GM20000 (cell line): ENCODE results near the gene SIX1.

Experiments used
- DNase-seq: peaks from one replicate; pipeline ENCODE4 v3.0.0; 2012; ENCODE audit warnings: low spot score
- CTCF ChIP-seq: IDR thresholded peaks from 2 replicates; pipeline ENCODE4 v1.5.1; 2012; ENCODE audit warnings: mild to moderate bottlenecking, control low read depth; ENCODE audit errors: extremely low read depth, missing control alignments

Gene SIX1

GRCh38 chr14:60679566-60680258 lies 30.4 kb upstream of the SIX1 start:
- DNase-seq, result no peak
- TF ChIP-seq CTCF, result no peak

DNA sequence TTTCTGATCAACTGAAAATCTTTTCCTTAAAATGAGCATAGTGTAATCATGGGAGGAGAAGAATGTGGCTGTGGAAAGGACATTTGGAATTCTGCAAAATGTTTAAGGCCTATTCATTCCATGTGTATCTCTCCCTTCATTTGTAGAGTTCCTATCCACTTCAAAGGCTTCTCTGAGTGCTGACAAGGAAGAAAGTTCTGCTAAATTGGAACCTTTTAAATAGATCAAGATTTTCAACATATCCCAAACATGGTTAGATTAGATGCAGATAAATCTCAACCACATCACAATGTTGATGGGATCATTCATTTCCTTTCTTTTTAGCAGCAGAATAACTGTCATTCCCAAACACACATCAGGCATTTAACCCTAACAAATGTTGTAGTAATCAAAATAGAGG lies 28.4 kb upstream of the SIX1 start:
- DNase-seq, result no peak
- no peak for TF ChIP-seq CTCF

DNA sequence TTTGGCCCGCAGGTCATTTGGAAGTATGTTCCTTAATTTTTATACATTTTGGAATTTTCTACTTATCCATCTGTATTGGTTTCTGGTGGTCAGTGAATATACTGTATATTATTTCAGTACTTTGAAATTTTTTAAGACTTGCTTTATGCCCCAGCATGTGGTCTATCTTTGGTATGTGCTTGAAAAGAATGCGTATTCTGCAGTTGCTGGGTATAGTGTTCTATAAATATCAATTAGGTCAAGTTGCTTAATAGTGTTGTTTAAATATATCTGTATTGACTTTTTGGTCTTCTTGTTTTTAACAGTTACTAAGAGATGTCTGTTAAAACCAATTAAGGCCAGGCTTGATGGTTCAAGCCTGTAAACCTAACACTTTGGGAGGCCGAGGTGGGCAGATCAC lies 21.7 kb upstream of the SIX1 start:
- no peak for TF ChIP-seq CTCF
- DNase-seq, result no peak

DNA sequence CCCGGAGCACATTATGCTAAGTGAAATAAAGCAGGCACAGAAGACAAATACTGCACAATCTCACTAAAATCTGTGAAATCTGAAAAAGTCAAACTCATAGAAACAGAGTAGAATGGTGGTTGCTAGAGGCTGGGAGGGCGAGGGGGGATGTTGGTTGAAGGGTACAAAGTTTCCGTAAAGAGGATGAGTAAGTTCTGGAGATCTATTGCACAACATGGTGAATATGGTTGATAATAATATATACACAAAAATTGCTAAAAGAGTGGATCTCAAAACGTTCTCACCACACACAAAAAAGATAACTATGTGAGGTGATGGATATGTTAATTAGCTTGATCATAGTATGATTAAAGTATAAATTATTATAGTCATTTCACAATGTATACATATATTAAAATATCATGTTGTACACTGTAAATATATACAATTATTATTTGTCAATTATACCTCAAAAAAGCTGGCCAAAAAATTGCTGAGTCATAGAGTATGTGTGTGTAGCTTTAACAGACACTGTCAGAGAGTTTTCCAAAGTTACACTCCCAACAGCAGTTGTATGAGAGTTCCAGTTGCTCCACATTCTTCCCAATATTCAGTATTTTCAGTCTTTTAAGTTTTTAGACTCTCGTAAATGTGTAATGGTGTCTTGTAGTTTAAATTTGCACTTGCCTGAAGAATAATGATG lies 19.3 kb upstream of the SIX1 start:
- TF ChIP-seq CTCF, result no peak
- DNase-seq, result no peak

GRCh38 chr14:60665177-60665550 lies 15.9 kb upstream of the SIX1 start:
- TF ChIP-seq CTCF, result no peak
- no peak for DNase-seq

DNA sequence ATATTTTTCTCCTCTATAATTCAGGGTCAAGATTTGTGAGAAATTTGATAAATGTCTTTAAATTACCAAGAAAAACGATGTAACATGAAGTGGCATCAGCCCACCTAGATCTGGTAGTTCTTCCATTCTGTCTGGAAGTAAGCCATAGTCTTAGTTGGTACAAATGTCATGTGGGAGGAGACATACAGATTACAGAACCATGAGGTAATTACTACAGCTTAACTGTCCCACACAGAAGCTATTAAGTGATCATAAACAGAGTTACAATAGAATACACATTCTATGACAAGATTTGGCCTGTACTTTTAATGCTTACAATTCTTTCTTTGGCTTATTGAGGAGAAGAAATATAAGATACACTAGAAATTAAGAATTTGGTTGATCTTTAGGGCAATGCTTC lies 13.7 kb upstream of the SIX1 start:
- no peak for DNase-seq
- no peak for TF ChIP-seq CTCF

- no peak for TF ChIP-seq CTCF
- DNase-seq, result no peak
Measured at GRCh38 chr14:60661721-60662120, 12.4 kb upstream of the SIX1 start.
